ENCODE measurements around the gene SCRN3. TPM values are rescaled to one million over a fixed set of nuclear protein-coding genes. Genes with fewer than 3 reads are reported as not detected.
"Not testable (repeated sequence)": the region's sequence is repeated elsewhere in the genome, so short reads cannot be mapped to it uniquely, and the experiment has no call there.

Gene SCRN3, protein sequence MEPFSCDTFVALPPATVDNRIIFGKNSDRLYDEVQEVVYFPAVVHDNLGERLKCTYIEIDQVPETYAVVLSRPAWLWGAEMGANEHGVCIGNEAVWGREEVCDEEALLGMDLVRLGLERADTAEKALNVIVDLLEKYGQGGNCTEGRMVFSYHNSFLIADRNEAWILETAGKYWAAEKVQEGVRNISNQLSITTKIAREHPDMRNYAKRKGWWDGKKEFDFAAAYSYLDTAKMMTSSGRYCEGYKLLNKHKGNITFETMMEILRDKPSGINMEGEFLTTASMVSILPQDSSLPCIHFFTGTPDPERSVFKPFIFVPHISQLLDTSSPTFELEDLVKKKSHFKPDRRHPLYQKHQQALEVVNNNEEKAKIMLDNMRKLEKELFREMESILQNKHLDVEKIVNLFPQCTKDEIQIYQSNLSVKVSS
- total RNA-seq (2014; rRNA removed; shearing (Covaris generic); ENCODE audit: low replicate concordance): 30.1 and 48.8 TPM in 2 replicates

DNA sequence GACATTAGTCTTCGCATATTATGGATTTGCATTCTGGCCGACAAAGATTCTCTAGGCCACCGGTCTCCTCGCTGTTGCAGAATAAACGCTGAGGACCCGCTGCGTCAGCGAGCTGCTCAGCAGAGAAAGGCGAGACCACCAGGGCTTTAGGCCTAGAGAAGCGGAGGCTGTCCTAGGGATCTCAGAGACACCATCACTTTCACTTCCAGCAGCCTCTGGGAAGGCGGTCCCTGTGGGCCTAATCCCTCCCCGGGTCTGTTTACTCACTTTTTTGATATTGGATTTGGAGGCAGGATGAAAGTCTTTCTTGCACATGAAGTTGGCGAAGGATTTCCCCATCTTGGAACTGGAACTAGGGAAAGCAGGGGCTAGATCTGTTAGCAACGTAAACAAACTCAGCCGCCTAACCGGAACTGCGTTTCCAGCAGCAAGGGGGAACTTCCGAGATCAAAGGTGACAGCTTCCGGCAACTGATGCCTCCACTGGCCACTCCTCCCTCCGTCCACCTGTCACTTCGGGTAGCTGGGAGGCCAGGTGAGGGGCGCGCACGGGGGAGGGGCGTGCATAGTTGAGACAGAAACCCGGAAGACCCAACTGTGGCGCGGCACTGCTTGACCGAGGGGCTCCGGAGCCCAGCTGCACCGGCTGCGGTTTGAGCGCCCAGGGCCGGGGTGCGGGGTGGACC lies at the start of gene SCRN3:
Gene SCRN3, plus strand, starts transcription at position 447 of the 685 bp plus-strand sequence. CDS start 2,554 bp downstream, outside the sequence.
- Histone ChIP-seq H3K4me3 (peak within 1 kb of the TSS; percentile 72), H3K36me3 (peaks cover under 1% of the 10 kb centered on the region), H3K27me3 (no peaks in the 10 kb centered on the region), H3K9me3 (no peaks in the 10 kb centered on the region)
- DNase-seq: peak; percentile 69

DNA sequence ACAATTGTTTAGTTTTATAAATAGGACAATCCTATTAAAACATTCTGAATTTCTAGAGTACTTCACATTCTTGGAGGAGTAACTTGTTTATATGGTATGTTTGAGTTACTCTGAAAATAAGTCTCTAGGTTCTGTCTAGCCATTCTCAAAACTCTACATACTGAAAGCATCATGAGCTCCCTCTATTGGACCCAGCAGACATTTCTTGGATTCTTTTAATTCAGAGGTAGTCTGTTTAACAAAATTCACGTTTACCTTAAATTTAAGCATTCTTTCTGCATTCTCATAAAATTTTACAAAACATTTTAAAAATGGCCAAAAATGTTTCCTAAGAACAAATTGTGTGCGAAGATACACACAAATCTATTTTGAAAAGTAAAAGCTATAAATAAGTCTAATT lies 45.5 kb upstream of the SCRN3 start:
- H3K4me3 ChIP-seq: no peak overlapping the region
- peaks cover 8% of the 10 kb centered on the region for H3K36me3 ChIP-seq
- no peaks in the 10 kb centered on the region for H3K27me3 ChIP-seq
- H3K9me3 ChIP-seq: no peaks in the 10 kb centered on the region
- no peak for DNase-seq

DNA sequence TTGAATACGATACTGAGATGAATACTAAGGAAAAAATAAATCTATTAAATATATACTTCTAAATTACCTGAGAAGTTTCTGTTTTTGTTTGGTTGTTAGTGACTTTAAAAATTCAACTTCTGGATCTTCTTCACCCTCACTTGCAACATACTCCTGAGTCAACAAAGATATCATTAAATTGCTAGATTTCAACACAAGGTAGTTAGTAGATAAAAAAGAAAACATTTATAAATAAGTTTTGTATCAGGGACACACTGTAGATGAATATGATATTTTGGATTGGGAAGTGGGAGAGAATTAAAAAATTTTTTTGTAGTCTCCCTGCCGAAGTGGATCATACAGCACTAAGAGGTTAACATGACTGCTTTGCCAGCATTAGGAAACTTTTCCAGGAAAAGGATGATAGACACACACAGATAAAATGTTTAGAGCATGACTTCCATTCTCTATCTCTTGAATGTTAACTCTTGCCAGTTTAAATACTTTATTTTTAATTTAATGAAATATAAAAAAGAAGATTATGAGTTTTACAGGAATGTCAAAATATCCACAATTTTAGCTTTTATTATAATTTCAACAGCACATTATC lies 44.8 kb upstream of the SCRN3 start:
- Histone ChIP-seq H3K27me3 (no peaks in the 10 kb centered on the region), H3K4me3 (no peak overlapping the region), H3K36me3 (peaks cover 8% of the 10 kb centered on the region), H3K9me3 (no peaks in the 10 kb centered on the region)
- no peak for DNase-seq

DNA sequence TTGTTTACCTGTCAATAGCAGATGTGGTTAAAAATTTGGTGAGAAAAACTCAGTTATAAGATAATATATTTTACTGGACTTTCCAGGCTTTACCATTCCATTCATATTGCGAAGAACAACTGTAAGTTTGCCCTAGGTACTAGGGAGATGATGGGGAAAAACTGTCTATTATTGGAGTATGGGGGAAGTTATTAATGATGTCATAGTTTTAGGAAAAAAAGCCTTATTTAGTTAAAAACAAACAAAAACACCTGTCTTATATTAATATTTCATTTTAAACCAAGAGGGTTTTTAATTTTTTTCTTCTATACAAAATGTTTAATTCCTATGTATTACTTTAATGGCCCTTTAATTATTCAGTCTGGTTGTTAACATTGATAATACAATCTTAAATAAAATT lies 42.5 kb upstream of the SCRN3 start:
- no peaks in the 10 kb centered on the region for H3K27me3 ChIP-seq
- no peaks in the 10 kb centered on the region for H3K9me3 ChIP-seq
- H3K4me3 ChIP-seq: no peak overlapping the region
- DNase-seq: no peak
- peaks cover 7% of the 10 kb centered on the region for H3K36me3 ChIP-seq

DNA sequence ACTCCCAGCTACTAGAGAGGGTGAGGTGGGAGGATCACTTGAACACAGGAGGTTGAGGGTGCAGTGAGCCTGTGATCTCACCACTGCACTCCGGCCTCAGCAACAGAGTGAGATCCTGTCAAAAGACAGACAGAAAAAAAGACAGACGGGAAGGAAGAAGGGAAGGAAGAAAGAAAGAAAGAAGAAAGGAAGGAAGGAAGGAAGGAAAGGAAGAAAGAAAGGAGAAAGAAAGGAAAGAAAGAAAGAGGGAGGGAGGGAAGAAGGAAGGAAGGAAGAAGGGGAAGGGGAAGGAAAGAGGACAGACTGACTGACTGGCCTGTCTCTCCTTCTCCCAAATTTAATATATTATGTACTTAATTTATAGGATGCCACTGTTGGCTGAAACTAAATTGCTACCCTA lies 39.2 kb upstream of the SCRN3 start:
- no peaks in the 10 kb centered on the region for H3K27me3 ChIP-seq
- H3K36me3 ChIP-seq: no peaks in the 10 kb centered on the region; the same call in 1 of the 2 replicates
- H3K4me3 ChIP-seq: no peak overlapping the region
- DNase-seq: no peak
- H3K9me3 ChIP-seq: no peaks in the 10 kb centered on the region; the same call in 1 of the 2 replicates

DNA sequence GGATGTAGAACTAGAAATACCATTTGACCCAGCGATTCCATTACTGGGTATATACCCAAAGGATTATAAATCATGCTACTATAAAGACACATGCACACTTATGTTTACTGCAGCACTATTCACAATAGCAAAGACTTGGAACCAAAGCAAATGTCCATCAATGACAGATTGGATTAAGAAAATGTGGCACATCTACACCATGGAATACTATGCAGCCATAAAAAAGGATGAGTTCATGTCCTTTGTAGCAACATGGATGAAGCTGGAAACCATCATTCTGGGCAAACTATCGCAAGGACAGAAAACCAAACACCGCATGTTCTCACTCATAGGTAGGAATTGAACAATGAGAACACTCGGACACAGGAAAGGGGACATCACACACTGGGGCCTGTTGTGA lies 35.9 kb upstream of the SCRN3 start:
- H3K4me3 ChIP-seq, H3K27me3 ChIP-seq, H3K36me3 ChIP-seq, H3K9me3 ChIP-seq, DNase-seq: not testable (repeated sequence)

DNA sequence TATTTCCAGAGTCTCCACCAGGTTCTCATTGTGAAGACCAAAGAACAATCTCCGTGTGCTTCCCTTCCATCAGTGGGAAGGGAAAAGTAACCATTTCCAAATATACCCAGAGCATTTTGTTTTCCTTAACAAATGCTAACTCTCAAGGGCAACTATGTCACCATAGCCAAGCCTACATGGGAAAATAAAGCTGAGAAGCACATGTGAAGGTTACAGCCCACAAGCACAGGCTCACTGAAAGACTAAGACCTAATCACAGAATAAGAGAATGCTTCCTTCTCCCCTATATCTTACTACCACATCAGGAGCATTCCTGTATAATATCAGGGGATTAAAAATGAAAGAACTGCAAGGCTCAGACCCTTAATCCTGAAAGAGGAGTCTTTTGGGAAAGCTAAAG lies 32.6 kb upstream of the SCRN3 start:
- Histone ChIP-seq H3K36me3 (peaks cover 19% of the 10 kb centered on the region), H3K4me3 (no peak overlapping the region), H3K9me3 (peaks cover 2% of the 10 kb centered on the region), H3K27me3 (no peaks in the 10 kb centered on the region)
- no peak for DNase-seq

DNA sequence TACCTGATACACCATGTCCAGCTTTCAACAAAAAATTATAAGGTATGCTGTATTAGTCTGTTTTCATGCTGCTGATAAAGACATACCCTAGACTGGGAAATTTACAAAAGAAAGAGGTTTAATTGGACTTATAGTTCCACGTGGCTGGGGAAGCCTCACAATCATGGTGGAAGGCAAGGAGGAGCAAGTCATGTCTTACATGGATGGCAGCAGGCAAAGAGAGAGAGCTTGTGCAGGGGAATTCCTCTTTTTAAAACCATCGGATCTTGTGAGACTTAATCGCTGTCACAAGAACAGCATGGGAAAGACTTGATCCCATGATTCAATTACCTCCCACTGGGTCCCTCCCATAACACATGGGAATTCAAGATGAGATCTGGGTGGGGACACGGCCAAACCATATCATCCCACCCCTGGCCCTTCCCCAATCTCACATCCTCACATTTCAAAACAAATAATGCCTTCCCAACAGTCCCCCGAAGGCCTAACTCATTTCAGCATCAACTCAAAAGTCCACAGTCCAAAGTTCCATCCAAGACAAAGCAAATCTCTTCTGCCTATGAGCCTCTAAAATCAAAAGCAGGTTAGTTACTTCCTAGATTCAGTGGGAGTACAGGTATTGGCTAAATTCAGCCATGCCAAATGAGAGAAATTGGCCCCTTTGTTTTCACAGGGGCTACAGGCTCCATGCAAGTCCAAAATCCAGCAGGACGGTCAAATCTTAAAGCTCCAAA lies 31.9 kb upstream of the SCRN3 start:
- H3K4me3 ChIP-seq, DNase-seq, H3K9me3 ChIP-seq, H3K27me3 ChIP-seq: not testable (repeated sequence)
- peaks cover 19% of the 10 kb centered on the region for H3K36me3 ChIP-seq

DNA sequence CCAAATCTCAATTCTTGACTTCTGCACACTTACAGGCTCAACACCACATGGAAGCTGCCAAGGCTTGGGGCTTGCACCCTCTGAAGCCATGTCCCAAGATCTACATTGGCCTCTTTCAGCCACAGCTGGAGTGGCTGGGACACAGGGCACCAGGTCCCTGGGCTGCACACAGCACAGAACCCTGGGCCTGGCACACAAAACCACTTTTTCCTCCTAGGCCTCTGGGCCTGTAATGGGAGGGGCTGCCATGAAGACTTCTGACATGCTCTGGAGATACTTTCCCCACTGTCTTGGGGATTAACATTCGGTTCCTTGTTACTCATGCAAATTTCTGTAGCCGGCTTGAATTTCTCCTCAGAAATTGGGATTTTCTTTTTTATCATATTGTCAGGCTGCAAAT lies 30.9 kb upstream of the SCRN3 start:
- Histone ChIP-seq H3K4me3 (no peak overlapping the region), H3K27me3 (no peaks in the 10 kb centered on the region), H3K36me3 (peaks cover 19% of the 10 kb centered on the region), H3K9me3 (peaks cover 2% of the 10 kb centered on the region)
- DNase-seq: no peak

DNA sequence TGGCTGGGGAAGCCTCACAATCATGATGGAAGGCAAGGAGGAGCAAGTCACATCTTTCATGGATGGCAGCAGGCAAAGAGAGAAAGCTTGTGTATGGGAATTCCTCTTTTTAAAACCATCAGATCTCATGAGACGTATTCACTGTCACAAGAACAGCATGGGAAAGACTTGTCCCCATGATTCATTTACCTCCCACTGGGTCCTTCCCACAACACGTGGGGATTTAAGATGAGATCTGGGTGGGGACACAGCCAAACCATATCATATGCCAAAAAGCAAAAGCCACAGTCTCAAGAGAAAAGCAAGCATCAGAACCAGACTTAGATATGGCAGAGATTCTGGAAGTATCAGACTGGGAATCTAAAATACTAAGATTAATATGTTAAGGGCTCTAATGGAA lies 30.0 kb upstream of the SCRN3 start:
- no peak overlapping the region for H3K4me3 ChIP-seq
- peaks cover 19% of the 10 kb centered on the region for H3K36me3 ChIP-seq
- no peaks in the 10 kb centered on the region for H3K27me3 ChIP-seq
- peaks cover 2% of the 10 kb centered on the region; the same call in 1 of the 2 replicates for H3K9me3 ChIP-seq
- DNase-seq: no peak

DNA sequence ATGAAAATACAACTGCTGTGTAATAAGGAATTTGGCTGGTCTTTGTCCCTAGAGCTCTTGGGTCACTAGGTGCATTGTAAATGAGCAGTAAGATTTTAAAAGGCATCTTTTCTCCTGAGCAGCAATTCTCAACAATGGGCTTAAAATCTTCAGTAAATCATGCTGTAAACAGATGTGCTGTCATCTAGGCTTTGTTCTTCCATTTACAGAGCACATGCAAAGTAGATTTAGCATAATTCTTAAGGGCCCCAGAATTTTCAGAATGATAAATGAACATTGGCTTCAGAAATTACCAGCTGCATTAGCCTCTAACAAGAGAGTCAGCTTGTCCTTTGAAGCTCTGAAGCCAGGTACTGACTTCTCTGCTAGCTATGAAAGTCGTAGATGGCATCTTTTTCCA lies 26.8 kb upstream of the SCRN3 start:
- H3K36me3 ChIP-seq: peaks cover 17% of the 10 kb centered on the region
- peaks cover 2% of the 10 kb centered on the region; the same call in 1 of the 2 replicates for H3K9me3 ChIP-seq
- H3K4me3 ChIP-seq: no peak overlapping the region
- DNase-seq: no peak
- H3K27me3 ChIP-seq: no peaks in the 10 kb centered on the region

DNA sequence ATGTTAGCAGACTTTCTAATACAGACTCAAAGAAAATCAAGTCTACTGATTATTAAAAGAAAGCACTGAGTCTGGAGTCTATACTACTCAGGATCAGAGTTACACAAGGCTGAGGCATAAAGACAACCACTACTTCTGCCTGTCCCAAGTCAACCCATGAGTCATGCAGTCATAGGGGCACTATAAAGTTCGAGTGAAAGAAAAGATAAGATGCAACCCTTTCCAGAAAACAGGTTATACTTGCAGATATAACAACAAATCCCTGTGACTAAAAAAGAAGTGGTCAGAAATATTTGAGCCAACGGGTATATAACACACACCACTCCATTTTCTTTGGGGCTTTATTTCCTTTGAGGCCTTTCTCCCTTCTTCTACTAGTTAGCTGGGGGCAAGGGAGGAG lies 18.6 kb upstream of the SCRN3 start:
- H3K36me3 ChIP-seq: peaks cover 31% of the 10 kb centered on the region
- DNase-seq: no peak
- H3K9me3 ChIP-seq: no peaks in the 10 kb centered on the region
- H3K27me3 ChIP-seq: no peaks in the 10 kb centered on the region
- H3K4me3 ChIP-seq: no peak overlapping the region

DNA sequence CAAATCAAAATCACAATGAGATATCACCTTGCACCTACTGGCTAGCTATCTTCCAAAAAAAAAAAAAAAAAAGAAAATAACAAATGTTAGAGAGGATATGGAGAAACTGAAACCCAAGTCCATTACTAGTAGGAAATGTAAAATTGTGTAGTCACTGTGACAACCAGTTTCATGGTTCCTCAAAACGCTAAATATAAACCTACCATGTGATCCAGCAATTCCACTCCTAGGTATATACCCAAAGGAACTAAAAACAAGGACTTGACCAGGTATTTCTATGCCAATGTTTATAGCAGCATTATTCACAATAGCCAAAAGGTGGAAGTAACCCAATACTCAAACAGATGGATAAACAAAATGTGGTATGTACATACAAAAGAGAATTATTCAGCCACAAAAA lies 11.7 kb upstream of the SCRN3 start:
- no peak for DNase-seq
- no peaks in the 10 kb centered on the region for H3K9me3 ChIP-seq
- no peaks in the 10 kb centered on the region for H3K27me3 ChIP-seq
- H3K36me3 ChIP-seq: peaks cover 24% of the 10 kb centered on the region
- no peak overlapping the region for H3K4me3 ChIP-seq

DNA sequence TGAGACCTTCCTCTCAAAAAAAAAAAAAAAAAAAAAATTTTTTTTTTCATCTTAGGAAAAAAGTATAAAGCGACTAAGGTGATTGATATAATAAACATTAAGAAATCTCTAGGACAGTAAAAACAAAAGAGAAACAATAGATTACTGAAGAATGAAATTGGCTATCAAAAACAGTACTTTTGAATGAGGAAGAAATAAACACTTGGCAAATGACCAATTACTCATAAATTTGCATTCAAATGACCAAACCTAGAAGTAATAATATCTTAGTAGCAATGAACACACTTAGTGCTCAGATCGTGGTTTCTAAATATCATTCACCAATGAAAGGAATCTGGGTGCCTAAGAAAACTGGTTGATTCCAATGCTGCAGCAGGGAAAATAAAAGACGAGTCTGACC lies 10.3 kb upstream of the SCRN3 start:
- Histone ChIP-seq H3K4me3 (no peak overlapping the region), H3K9me3 (no peaks in the 10 kb centered on the region), H3K27me3 (no peaks in the 10 kb centered on the region), H3K36me3 (peaks cover 18% of the 10 kb centered on the region)
- no peak for DNase-seq

DNA sequence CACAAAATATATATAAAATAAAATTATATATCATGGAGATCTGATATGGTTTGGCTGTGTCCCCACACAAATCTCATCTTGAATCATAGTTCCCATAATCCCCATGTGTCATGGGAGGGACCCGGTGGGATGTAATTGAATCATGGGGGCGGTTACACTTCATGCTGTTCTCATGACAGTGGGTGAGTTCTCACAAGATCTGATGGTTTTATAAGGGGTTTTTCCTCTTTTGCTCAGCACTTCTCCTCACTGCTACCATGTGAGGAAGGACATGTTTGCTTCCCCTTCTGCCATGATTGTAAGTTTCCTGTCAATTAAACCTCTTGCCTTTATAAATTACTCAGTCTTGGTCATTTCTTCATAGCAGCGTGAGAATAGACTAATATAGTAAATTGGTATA lies 6.8 kb upstream of the SCRN3 start:
- not testable (repeated sequence) for H3K4me3 ChIP-seq, DNase-seq, H3K9me3 ChIP-seq, H3K27me3 ChIP-seq
- peaks cover 11% of the 10 kb centered on the region for H3K36me3 ChIP-seq

DNA sequence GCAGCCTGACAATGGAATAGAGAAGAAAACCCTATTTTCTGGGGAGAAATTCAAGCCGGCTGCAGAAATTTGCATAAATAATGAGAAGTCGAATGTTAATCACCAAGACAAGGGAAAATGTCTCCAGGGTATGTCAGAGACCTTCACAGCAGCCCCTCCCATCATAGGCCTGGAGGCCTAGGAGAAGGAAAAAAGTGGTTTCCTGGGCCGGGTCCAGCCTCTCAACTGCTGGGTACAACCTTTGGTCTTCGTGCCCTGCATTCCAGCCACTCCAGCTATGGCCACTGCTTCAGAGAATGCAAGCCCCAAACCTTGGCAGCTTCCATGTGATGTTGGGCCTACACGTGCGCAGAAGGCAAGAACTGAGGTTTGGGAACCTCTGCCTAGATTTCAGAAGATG lies 6.0 kb upstream of the SCRN3 start:
- Histone ChIP-seq H3K9me3 (no peaks in the 10 kb centered on the region), H3K27me3 (no peaks in the 10 kb centered on the region), H3K4me3 (no peak overlapping the region), H3K36me3 (peaks cover 11% of the 10 kb centered on the region)
- DNase-seq: no peak

DNA sequence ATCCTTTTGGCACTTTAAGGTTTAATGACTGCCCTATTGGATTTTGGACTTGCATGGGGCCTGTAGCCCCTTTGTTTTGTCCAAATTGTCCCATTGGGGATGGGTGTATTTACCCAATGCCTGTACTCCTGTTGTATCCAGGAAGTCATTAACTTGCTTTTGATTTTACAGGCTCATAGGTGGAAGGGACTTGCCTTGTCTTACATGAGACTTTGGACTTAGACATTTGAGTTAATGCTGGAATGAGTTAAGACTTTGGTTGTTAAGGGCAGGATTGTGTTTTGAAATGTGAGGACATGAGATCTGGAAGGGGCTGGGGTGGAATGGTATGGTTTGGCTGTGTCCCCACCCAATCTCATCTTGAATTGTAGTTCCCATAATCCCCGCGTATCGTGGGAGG lies 5.2 kb upstream of the SCRN3 start:
- H3K9me3 ChIP-seq, H3K27me3 ChIP-seq, DNase-seq, H3K36me3 ChIP-seq, H3K4me3 ChIP-seq: not testable (repeated sequence)
